ENCODE measurements around the gene TFPI.
"Not testable (repeated sequence)": the region's sequence is repeated elsewhere in the genome, so short reads cannot be mapped to it uniquely, and the experiment has no call there.

GRCh38 chr2:187517750-187518361 is 36.4 kb downstream of the TFPI start:
- not testable (repeated sequence) for TF ChIP-seq CTCF (conservative IDR thresholded peaks at IDR 0.05; ENCODE audit: low read length); EZH2phosphoT487 (IDR thresholded peaks at IDR 0.05; ENCODE audit: borderline replicate concordance, low read depth, low read length)

All from OCI-LY7 (cell line).